Neuronal stem cell (in vitro differentiated cells): Measurements from ENCODE around the gene ZBTB20.

Experiments
- DNase-seq: peaks from one replicate; pipeline ENCODE4 v3.0.0-alpha.2; 2013; ENCODE audit warnings: low spot score
- H2AFZ ChIP-seq: one replicate; pipeline ENCODE4 v1.6.1; 2013; ENCODE audit warnings: mild to moderate bottlenecking, low read length, inconsistent platforms
- H2AK5ac ChIP-seq: 2 replicates; pipeline ENCODE4 v1.6.1; 2013; ENCODE audit warnings: low read depth, mild to moderate bottlenecking, inconsistent platforms, low read length, moderate library complexity, mixed read lengths
- H2BK120ac ChIP-seq: 2 replicates; pipeline ENCODE4 v1.6.1; 2013; ENCODE audit warnings: low read depth, mild to moderate bottlenecking, inconsistent platforms, low read length, moderate library complexity, mixed read lengths
- H2BK12ac ChIP-seq: one replicate; pipeline ENCODE4 v1.6.1; 2013; ENCODE audit warnings: low read length, inconsistent platforms
- H2BK15ac ChIP-seq: 2 replicates; pipeline ENCODE4 v1.6.1; 2013; ENCODE audit warnings: mild to moderate bottlenecking, low read length, inconsistent platforms, mixed read lengths
- H2BK5ac ChIP-seq: one replicate; pipeline ENCODE4 v1.6.1; 2013; ENCODE audit warnings: inconsistent platforms, mild to moderate bottlenecking, low read length, moderate library complexity
- H3K14ac ChIP-seq: one replicate; pipeline ENCODE4 v1.6.1; 2013; ENCODE audit warnings: low read length, inconsistent platforms
- H3K18ac ChIP-seq: 2 replicates; pipeline ENCODE4 v1.6.1; 2013; ENCODE audit warnings: low read length, inconsistent platforms
- H3K23ac ChIP-seq: 2 replicates; pipeline ENCODE4 v1.6.1; 2013; ENCODE audit warnings: low read depth, mild to moderate bottlenecking, mixed read lengths, low read length, inconsistent platforms; ENCODE audit not compliant: poor library complexity
- H3K27ac ChIP-seq: replicated peaks from 3 replicates; pipeline ENCODE4 v1.5.1; 2013; ENCODE audit warnings: low read length, inconsistent platforms
- H3K27me3 ChIP-seq, 3 experiments: 2 replicates each; pipeline ENCODE4 v1.6.1; 2013; ENCODE audit warnings: low read length in 3 of 3, mild to moderate bottlenecking in 2 of 3, inconsistent platforms in 1 of 3, low read depth in 1 of 3, mixed read lengths in 1 of 3, moderate library complexity in 1 of 3; ENCODE audit not compliant: control insufficient read depth in 3 of 3, insufficient read depth in 3 of 3
- H3K36me3 ChIP-seq, 2 donors: replicated peaks in 1 of 2; 2 replicates each; pipeline ENCODE4 v1.6.1; 2013; ENCODE audit warnings: low read length in 2 of 2; ENCODE audit not compliant: control insufficient read depth in 2 of 2, insufficient read depth in 2 of 2
- H3K4ac ChIP-seq: 2 replicates; pipeline ENCODE4 v1.6.1; 2013; ENCODE audit warnings: inconsistent platforms, mild to moderate bottlenecking, low read length, moderate library complexity
- H3K4me1 ChIP-seq, 2 donors: 1 replicate in 1 of 2; 2 replicates in 1 of 2; pipeline ENCODE4 v1.6.1; 2013; ENCODE audit warnings: low read length in 2 of 2, low read depth in 1 of 2; ENCODE audit not compliant: control insufficient read depth in 2 of 2, insufficient read depth in 1 of 2
- H3K4me2 ChIP-seq: one replicate; pipeline ENCODE4 v1.6.1; 2013; ENCODE audit warnings: mild to moderate bottlenecking, low read length, inconsistent platforms; ENCODE audit not compliant: insufficient read depth, poor library complexity, severe bottlenecking
- H3K4me3 ChIP-seq, 2 donors: 2 replicates each; pipeline ENCODE4 v1.5.1; 2013; ENCODE audit warnings: low read length in 2 of 2, mild to moderate bottlenecking in 2 of 2, inconsistent platforms in 1 of 2, moderate library complexity in 1 of 2
- H3K79me1 ChIP-seq: one replicate; pipeline ENCODE4 v1.6.1; 2013; ENCODE audit warnings: low read depth, mild to moderate bottlenecking, inconsistent platforms, low read length, moderate library complexity
- H3K9ac ChIP-seq: one replicate; pipeline ENCODE4 v1.6.1; 2013; ENCODE audit warnings: mild to moderate bottlenecking, low read depth, low read length, inconsistent platforms; ENCODE audit not compliant: poor library complexity
- H3K9me3 ChIP-seq, 2 donors: replicated peaks in 1 of 2; 2 replicates each; pipeline versions ENCODE3 to v1.6.1; 2013; ENCODE audit warnings: low read length in 2 of 2, mild to moderate bottlenecking in 2 of 2, inconsistent platforms in 1 of 2, low read depth in 1 of 2, mixed read lengths in 1 of 2, moderate library complexity in 1 of 2; ENCODE audit not compliant: control insufficient read depth in 2 of 2, insufficient read depth in 1 of 2
- H4K8ac ChIP-seq: one replicate; pipeline ENCODE4 v1.6.1; 2013; ENCODE audit warnings: low read depth, mild to moderate bottlenecking, inconsistent platforms, low read length, moderate library complexity
- H4K91ac ChIP-seq: one replicate; pipeline ENCODE4 v1.6.1; 2013; ENCODE audit warnings: low read length, low read depth, mild to moderate bottlenecking, inconsistent platforms; ENCODE audit not compliant: poor library complexity
- WGBS, 2 donors: extraction: QIAGEN DNeasy Blood & Tissue Kit; methylation state at CpG; one replicate each; pipeline ENCODE4 v1.1.7; 2013; ENCODE audit warnings: missing lambda C conversion rate in 2 of 2, mixed read lengths in 1 of 2; ENCODE audit not compliant: insufficient read length in 2 of 2, insufficient replicate concordance in 1 of 2; ENCODE audit errors: extremely low coverage in 2 of 2; 5-methylcytosine and 5-hydroxymethylcytosine counted together

Gene ZBTB20

DNA sequence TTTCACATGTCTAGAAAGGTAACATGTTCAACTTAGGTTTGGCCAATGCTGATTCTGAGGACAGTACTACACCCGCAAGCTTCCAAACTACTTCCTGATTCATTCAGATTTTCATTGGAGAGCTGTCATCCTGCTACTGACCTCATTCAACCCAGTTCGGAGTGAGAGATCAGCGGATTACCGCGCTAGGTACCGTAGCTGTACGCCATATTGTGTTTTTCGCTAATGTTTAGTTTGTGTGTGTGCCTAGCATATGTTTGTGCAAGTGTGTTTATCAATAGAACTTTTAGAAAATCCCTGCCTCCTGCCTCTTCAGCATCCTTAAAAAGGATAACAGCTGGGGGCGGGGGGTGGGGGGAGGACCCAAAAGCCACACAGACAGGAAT lies 1.1 kb downstream of the ZBTB20 start:
- no peak overlapping the region for H2BK120ac ChIP-seq
- H3K9me3 ChIP-seq = peaks cover 0 to 8% of the 10 kb centered on the region in 2 donors
- peak overlapping the region; percentile 95 for H2AFZ ChIP-seq
- no peak overlapping the region for H2AK5ac ChIP-seq
- WGBS, 2 donors = no CpG with 5 or more reads among the region's 9 CpGs
- H3K4me3 ChIP-seq = peak overlapping the region; percentile 63 to 84
- no peak overlapping the region for H4K91ac ChIP-seq
- H3K14ac ChIP-seq = no peak overlapping the region
- H3K4me2 ChIP-seq = peak overlapping the region; percentile 28
- H4K8ac ChIP-seq = no peak overlapping the region
- DNase-seq = peak; percentile 18
- H2BK12ac ChIP-seq = no peak overlapping the region
- H3K9ac ChIP-seq = no peak overlapping the region
- H2BK5ac ChIP-seq = no peak overlapping the region
- H3K79me1 ChIP-seq = no peaks in the 10 kb centered on the region
- H3K18ac ChIP-seq = no peak overlapping the region
- H3K23ac ChIP-seq = no peak overlapping the region
- H2BK15ac ChIP-seq = no peak overlapping the region
- H3K4me1 ChIP-seq = peaks cover 0 to 1% of the 10 kb centered on the region in 2 donors
- H3K36me3 ChIP-seq = no peaks in the 10 kb centered on the region
- H3K27me3 ChIP-seq = no peaks in the 10 kb centered on the region
- H3K4ac ChIP-seq = no peak overlapping the region
- H3K27ac ChIP-seq = no peak overlapping the region

DNA sequence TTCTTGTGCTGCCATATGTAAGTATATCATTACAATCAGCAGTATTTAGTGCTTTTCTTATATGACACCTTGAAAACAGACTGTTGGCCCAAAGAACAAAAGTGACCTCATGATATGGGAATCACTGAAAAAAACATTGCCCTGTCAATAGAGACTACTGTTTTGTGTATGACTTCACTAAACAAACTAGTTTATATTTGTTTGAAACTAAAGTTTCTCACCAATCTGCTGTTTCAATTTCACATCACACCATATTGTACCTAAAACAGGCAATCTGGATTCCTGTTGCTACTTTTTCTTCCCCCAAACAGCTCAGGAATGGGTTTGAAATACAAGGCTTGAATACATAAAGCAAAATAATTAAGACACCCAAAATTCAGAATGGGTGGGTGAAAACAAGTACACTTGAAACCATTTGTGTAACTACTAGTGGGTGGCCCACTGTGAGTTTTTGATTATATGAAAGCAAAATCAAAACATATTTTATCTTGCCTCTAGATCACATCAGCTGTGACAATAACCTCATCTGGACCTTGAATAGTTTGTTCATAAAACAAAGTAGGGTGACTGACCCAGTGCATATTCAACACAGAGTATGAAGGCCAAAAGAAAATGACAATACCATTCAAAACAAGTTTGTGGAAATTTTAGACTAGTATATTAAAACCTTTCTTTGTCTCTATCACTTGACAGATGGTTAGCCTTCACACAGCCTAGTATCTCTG lies 5.9 kb downstream of the ZBTB20 start:
- Histone ChIP-seq H4K8ac (no peak overlapping the region), H2AFZ (no peak overlapping the region), H2AK5ac (no peak overlapping the region), H2BK5ac (no peak overlapping the region), H3K4me3 (no peak overlapping the region), H2BK12ac (no peak overlapping the region), H3K4ac (no peak overlapping the region), H3K9ac (no peak overlapping the region), H3K4me2 (no peak overlapping the region), H3K27me3 (no peaks in the 10 kb centered on the region), H2BK120ac (no peak overlapping the region), H3K4me1 (peaks cover 0 to 4% of the 10 kb centered on the region in 2 donors), H4K91ac (no peak overlapping the region), H3K79me1 (no peaks in the 10 kb centered on the region), H3K14ac (no peak overlapping the region), H2BK15ac (no peak overlapping the region), H3K23ac (no peak overlapping the region), H3K36me3 (no peaks in the 10 kb centered on the region), H3K18ac (no peak overlapping the region), H3K27ac (no peak overlapping the region), H3K9me3 (peaks cover 0 to 3% of the 10 kb centered on the region in 2 donors)
- no peak for DNase-seq

DNA sequence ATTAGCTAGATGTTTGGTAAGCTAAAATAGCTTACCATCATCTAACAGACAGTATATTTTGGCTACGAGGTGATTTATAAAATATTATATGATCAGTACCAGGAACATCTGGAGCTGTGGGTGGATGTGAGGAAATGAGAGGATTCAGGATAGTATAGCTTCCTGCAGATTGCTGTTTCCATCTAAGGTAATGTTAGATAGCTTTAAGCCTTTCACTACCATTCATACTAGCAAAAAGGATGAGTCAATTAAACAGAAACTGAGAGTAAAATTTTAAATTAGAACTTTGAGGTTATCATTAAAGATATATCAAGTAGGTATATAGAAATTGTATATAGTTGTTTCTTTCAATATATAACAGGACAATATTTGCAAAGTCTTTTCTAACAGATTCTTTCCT lies 8.0 kb downstream of the ZBTB20 start:
- H3K18ac ChIP-seq = no peak overlapping the region
- H3K4me2 ChIP-seq = no peak overlapping the region
- no peaks in the 10 kb centered on the region for H3K36me3 ChIP-seq
- H3K27me3 ChIP-seq = no peaks in the 10 kb centered on the region
- no peak overlapping the region for H2BK5ac ChIP-seq
- H3K23ac ChIP-seq = no peak overlapping the region
- no peaks in the 10 kb centered on the region for H3K79me1 ChIP-seq
- H3K4ac ChIP-seq = no peak overlapping the region
- H2BK12ac ChIP-seq = no peak overlapping the region
- H3K9me3 ChIP-seq = peaks cover 0 to 3% of the 10 kb centered on the region in 2 donors
- peaks cover 0 to 4% of the 10 kb centered on the region in 2 donors for H3K4me1 ChIP-seq
- no peak for DNase-seq
- no peak overlapping the region for H2AK5ac ChIP-seq
- no peak overlapping the region for H2BK15ac ChIP-seq
- no peak overlapping the region for H4K91ac ChIP-seq
- H3K9ac ChIP-seq = no peak overlapping the region
- WGBS, 2 donors = no CpG with 5 or more reads among the region's 1 CpG
- no peak overlapping the region for H3K4me3 ChIP-seq
- H4K8ac ChIP-seq = no peak overlapping the region
- no peak overlapping the region for H3K27ac ChIP-seq
- H3K14ac ChIP-seq = no peak overlapping the region
- no peak overlapping the region for H2AFZ ChIP-seq
- no peak overlapping the region for H2BK120ac ChIP-seq

DNA sequence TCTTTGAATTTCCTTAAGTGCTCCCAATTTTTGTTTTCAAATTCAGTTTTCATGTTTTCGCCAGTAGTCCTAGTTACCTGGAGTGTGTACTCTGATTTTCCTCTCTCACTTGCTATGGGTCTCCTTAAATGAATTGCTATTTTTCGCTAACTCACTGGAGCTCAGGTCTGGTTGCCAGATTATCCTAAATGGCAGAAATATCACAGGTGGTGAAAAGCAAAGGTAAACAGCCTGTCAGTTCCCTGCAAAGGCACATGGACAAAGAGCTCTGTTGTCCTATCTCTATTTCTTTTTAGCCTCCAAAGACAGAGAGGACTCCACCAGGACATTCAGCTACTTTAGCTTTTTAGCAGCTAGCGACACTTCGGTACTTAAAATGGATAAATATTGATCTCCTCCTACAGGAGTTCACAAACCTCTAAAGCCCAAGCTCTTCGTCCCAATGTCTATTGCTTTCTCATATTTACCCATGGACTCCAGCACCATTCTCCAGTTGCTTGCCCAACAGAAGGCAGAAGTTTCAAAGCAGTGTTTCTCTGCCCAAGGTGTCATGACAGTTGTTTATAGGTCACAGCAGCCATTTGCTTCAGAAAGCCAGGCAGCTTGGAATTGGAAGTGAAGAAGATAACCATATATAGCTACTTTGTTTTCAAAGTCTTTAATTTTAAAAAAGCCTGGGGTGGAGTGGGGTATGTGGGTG lies 12.3 kb downstream of the ZBTB20 start:
- H2AFZ ChIP-seq = no peak overlapping the region
- H2BK12ac ChIP-seq = no peak overlapping the region
- no peak overlapping the region for H2BK120ac ChIP-seq
- no peak overlapping the region for H3K27ac ChIP-seq
- H3K4ac ChIP-seq = no peak overlapping the region
- no CpG with 5 or more reads among the region's 5 CpGs for WGBS, 2 donors
- no peaks in the 10 kb centered on the region for H3K27me3 ChIP-seq
- H2BK5ac ChIP-seq = no peak overlapping the region
- H4K91ac ChIP-seq = no peak overlapping the region
- H3K4me1 ChIP-seq = no peaks in the 10 kb centered on the region
- H3K36me3 ChIP-seq = no peaks in the 10 kb centered on the region
- H3K79me1 ChIP-seq = no peaks in the 10 kb centered on the region
- no peak overlapping the region for H4K8ac ChIP-seq
- H3K23ac ChIP-seq = no peak overlapping the region
- H3K4me3 ChIP-seq = no peak overlapping the region
- DNase-seq = no peak
- no peak overlapping the region for H3K9ac ChIP-seq
- no peak overlapping the region for H3K18ac ChIP-seq
- no peak overlapping the region for H3K4me2 ChIP-seq
- no peak overlapping the region for H3K14ac ChIP-seq
- H2AK5ac ChIP-seq = no peak overlapping the region
- H2BK15ac ChIP-seq = no peak overlapping the region
- peaks cover 0 to 3% of the 10 kb centered on the region in 2 donors for H3K9me3 ChIP-seq
